ENCODE results near the gene IL23R. TPM values are rescaled to one million over a fixed set of nuclear protein-coding genes. Genes with fewer than 3 reads are reported as not detected.

Gene IL23R
- total and polyA plus RNA-seq, 2 donors (not counting 3 experiments of a cell fraction or from before 2014, with no cell fraction given): not detected

- intact Hi-C loops (cut with micrococcal nuclease): no loop called here
- CTCF ChIA-PET: interaction anchor here (0.5 kb wide), 1 partner anchor 45 kb away, joined by 4 read pairs; no protein-coding TSS in a partner anchor
- no peak for TF ChIP-seq GATA2 (IDR thresholded peaks at IDR 0.05; ENCODE audit: insufficient read depth, insufficient read length, low read depth, low read length)
- no peak for TF ChIP-seq FOS (IDR thresholded peaks at IDR 0.05; ENCODE audit: borderline replicate concordance, insufficient read depth, low read length)
- TF ChIP-seq, protein P1, sequence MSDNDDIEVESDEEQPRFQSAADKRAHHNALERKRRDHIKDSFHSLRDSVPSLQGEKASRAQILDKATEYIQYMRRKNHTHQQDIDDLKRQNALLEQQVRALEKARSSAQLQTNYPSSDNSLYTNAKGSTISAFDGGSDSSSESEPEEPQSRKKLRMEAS (IDR thresholded peaks at IDR 0.05; ENCODE audit: insufficient read depth, insufficient read length): no peak
- TF ChIP-seq POLR2A (IDR thresholded peaks at IDR 0.05; ENCODE audit: low read depth, low read length): no peak
- no peak for TF ChIP-seq JUN (IDR thresholded peaks at IDR 0.05; ENCODE audit: borderline replicate concordance, insufficient read depth, insufficient read length, low read depth)
- no peak for TF ChIP-seq MYC (IDR thresholded peaks at IDR 0.05; ENCODE audit: low read depth, low read length)
- no peak for TF ChIP-seq POLR2AphosphoS5 (IDR thresholded peaks at IDR 0.05; ENCODE audit: insufficient read depth, low read depth, low read length)
- TF ChIP-seq EZH2 (IDR thresholded peaks at IDR 0.05; ENCODE audit: borderline replicate concordance, low read depth, low read length, severe bottlenecking): no peak
- TF ChIP-seq, protein P2, sequence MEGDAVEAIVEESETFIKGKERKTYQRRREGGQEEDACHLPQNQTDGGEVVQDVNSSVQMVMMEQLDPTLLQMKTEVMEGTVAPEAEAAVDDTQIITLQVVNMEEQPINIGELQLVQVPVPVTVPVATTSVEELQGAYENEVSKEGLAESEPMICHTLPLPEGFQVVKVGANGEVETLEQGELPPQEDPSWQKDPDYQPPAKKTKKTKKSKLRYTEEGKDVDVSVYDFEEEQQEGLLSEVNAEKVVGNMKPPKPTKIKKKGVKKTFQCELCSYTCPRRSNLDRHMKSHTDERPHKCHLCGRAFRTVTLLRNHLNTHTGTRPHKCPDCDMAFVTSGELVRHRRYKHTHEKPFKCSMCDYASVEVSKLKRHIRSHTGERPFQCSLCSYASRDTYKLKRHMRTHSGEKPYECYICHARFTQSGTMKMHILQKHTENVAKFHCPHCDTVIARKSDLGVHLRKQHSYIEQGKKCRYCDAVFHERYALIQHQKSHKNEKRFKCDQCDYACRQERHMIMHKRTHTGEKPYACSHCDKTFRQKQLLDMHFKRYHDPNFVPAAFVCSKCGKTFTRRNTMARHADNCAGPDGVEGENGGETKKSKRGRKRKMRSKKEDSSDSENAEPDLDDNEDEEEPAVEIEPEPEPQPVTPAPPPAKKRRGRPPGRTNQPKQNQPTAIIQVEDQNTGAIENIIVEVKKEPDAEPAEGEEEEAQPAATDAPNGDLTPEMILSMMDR (IDR thresholded peaks at IDR 0.05; ENCODE audit: extremely low read depth in 1 of 2, insufficient read depth in 1 of 2, low read depth in 1 of 2, low read length in 2 of 2): no peak
Measured at GRCh38 chr1:67188137-67188536, 21.9 kb downstream of the IL23R start.

More at GRCh38 chr1:67188137-67188536, 21.9 kb downstream of the IL23R start:
- no peak for DNase-seq (ENCODE audit: low read depth, low spot score)
- H4K20me1 ChIP-seq (replicated peaks; ENCODE audit: control insufficient read depth, extremely low read depth, insufficient read depth, low read length): no peaks in the 10 kb centered on the region
- H3K36me3 ChIP-seq (ENCODE audit: control insufficient read depth in 2 of 2, extremely low read depth in 1 of 2, insufficient read depth in 2 of 2, low read length in 2 of 2): no peaks in the 10 kb centered on the region
- no peaks in the 10 kb centered on the region for H3K9me1 ChIP-seq (replicated peaks; ENCODE audit: control insufficient read depth, extremely low read depth, insufficient read depth, low read length)
- H2AFZ ChIP-seq (ENCODE audit: low read depth, low read length): no peak overlapping the region
- FAIRE-seq: no peak
- no peaks in the 10 kb centered on the region for H3K79me2 ChIP-seq (ENCODE audit: control insufficient read depth, insufficient read depth, low read length)
- POLR2A ChIA-PET: no interaction called here
- peaks cover 0 to 4% of the 10 kb centered on the region in 2 experiments for H3K27me3 ChIP-seq (ENCODE audit: control insufficient read depth in 2 of 2, insufficient read depth in 2 of 2, low read length in 2 of 2)
- H3K4me3 ChIP-seq (replicated peaks in 1 of 3; ENCODE audit: insufficient read depth in 1 of 3, low read depth in 1 of 3, low read length in 3 of 3): no peak overlapping the region
- no TSS peak for BruUV-seq (replicated peaks)
- H3K9me3 ChIP-seq (replicated peaks; ENCODE audit: control insufficient read depth, insufficient read depth, low read length): no peaks in the 10 kb centered on the region
- no peak overlapping the region for H3K4me2 ChIP-seq (ENCODE audit: insufficient read depth, low read length)
- dilution Hi-C loops (cut with MboI; ENCODE audit: extremely low pct_ligation_motif_present, low sequenced_read_pairs): no loop called here
- H3K4me1 ChIP-seq (ENCODE audit: control insufficient read depth, extremely low read depth, insufficient read depth, low read length): no peaks in the 10 kb centered on the region
- no peak overlapping the region for H3K27ac ChIP-seq (ENCODE audit: insufficient read depth, low read depth, low read length)
- H3K9ac ChIP-seq (replicated peaks; ENCODE audit: extremely low read depth, insufficient read depth, low read length): no peak overlapping the region
